H1 (cell line): ENCODE data around the gene CHMP4A. TPM values are rescaled to one million over a fixed set of nuclear protein-coding genes. Genes with fewer than 3 reads are reported as not detected.

Source experiments
- CTCF ChIA-PET: fragments of 300-600 bp; sonication (Branson Sonifier 250); formaldehyde crosslinking; loops from one replicate; lab custom pipeline; 2021; ENCODE audit not compliant: partially characterized antibody; lab: Charles Lee
- POLR2A ChIA-PET: fragments of 300-600 bp; sonication (Branson Sonifier 250); formaldehyde crosslinking; loops from one replicate; lab custom pipeline; 2021; ENCODE audit warnings: inconsistent platforms; ENCODE audit not compliant: partially characterized antibody; lab: Charles Lee
- DNase-seq, 2 experiments: peaks; one replicate each; pipeline versions ENCODE4 v3.0.0 to v3.0.0-alpha.2; 2010 to 2022; ENCODE audit warnings: low spot score in 2 of 2, low read depth in 1 of 2, mixed read lengths in 1 of 2
- FAIRE-seq: peaks from 2 replicates; lab custom pipeline; 2011; peaks lifted over from hg19 to GRCh38; lab: Jason Lieb, UNC
- H2AFZ ChIP-seq: 2 replicates; pipeline ENCODE4 v1.8.1; 2012; ENCODE audit warnings: low read length, inconsistent platforms
- H2AK5ac ChIP-seq: 2 replicates; pipeline ENCODE4 v1.6.1; 2013; ENCODE audit warnings: low read depth, low read length
- H2BK120ac ChIP-seq: replicated peaks from 2 replicates; pipeline ENCODE3; 2013; ENCODE audit warnings: low read depth, low read length, inconsistent platforms
- H2BK12ac ChIP-seq: 2 replicates; pipeline ENCODE4 v1.6.1; 2013; ENCODE audit warnings: low read depth, low read length
- H2BK15ac ChIP-seq: 2 replicates; pipeline ENCODE4 v1.6.1; 2013; ENCODE audit warnings: low read length
- H2BK20ac ChIP-seq: 2 replicates; pipeline ENCODE4 v1.6.1; 2013; ENCODE audit warnings: low read length
- H2BK5ac ChIP-seq: 2 replicates; pipeline ENCODE4 v1.6.1; 2013; ENCODE audit warnings: low read depth, low read length
- H3K14ac ChIP-seq: 2 replicates; pipeline ENCODE4 v1.6.1; 2013; ENCODE audit warnings: inconsistent platforms; ENCODE audit not compliant: insufficient read length
- H3K18ac ChIP-seq: 2 replicates; pipeline ENCODE4 v1.6.1; 2013; ENCODE audit warnings: low read length; ENCODE audit errors: extremely low read depth
- H3K23ac ChIP-seq: 2 replicates; pipeline ENCODE4 v1.6.1; 2013; ENCODE audit warnings: inconsistent platforms; ENCODE audit not compliant: insufficient read length
- H3K23me2 ChIP-seq: 2 replicates; pipeline ENCODE4 v1.6.1; 2013; ENCODE audit warnings: low read depth, low read length
- H3K27ac ChIP-seq: 2 replicates; pipeline ENCODE4 v1.6.1; 2011; ENCODE audit warnings: low read depth, low read length, inconsistent platforms
- H3K27me3 ChIP-seq, 4 experiments: replicated peaks in 1 of 4; 1 replicate in 1 of 4; 2 replicates in 3 of 4; pipeline versions ENCODE4 v1.6.1 to v1.8.1; 2011 to 2013; ENCODE audit warnings: low read length in 3 of 4, mild to moderate bottlenecking in 3 of 4, inconsistent platforms in 2 of 4, mixed read lengths in 2 of 4, moderate library complexity in 1 of 4; ENCODE audit not compliant: control insufficient read depth in 3 of 4, insufficient read depth in 3 of 4; ENCODE audit errors: extremely low read depth in 1 of 4
- H3K36me3 ChIP-seq, 4 experiments: 2 replicates each; pipeline versions ENCODE4 v1.6.1 to v1.8.1; 2011 to 2013; ENCODE audit warnings: mild to moderate bottlenecking in 4 of 4, low read length in 3 of 4, moderate library complexity in 2 of 4, control low read depth in 1 of 4, inconsistent platforms in 1 of 4; ENCODE audit not compliant: insufficient read depth in 4 of 4, control insufficient read depth in 2 of 4
- H3K4ac ChIP-seq: replicated peaks from 2 replicates; pipeline ENCODE3; 2013; ENCODE audit warnings: low read length, low read depth, mixed read lengths, inconsistent platforms; ENCODE audit not compliant: insufficient read length
- H3K4me1 ChIP-seq, 4 experiments: replicated peaks in 1 of 4; 1 replicate in 1 of 4; 2 replicates in 3 of 4; pipeline versions ENCODE4 v1.6.1 to v1.8.1; 2011 to 2013; ENCODE audit warnings: low read length in 3 of 4, inconsistent platforms in 2 of 4, mixed read lengths in 1 of 4; ENCODE audit not compliant: insufficient read depth in 4 of 4, control insufficient read depth in 3 of 4
- H3K4me2 ChIP-seq, 2 experiments: 2 replicates each; pipeline versions ENCODE4 v1.6.1 to v1.8.1; 2011 to 2013; ENCODE audit warnings: low read depth in 2 of 2, low read length in 2 of 2, control low read depth in 1 of 2, inconsistent platforms in 1 of 2, mild to moderate bottlenecking in 1 of 2; ENCODE audit not compliant: insufficient read depth in 1 of 2
- H3K4me3 ChIP-seq, 4 experiments: fragments of 200-600, 300-600 bp in 1 of 4; sonication (generic), shearing (Covaris generic), sonication (Bioruptor Twin) in 1 of 4; 2 replicates each; pipeline versions ENCODE4 v1.5.1 to v1.8.1; 2011 to 2016; ENCODE audit warnings: low read length in 4 of 4, low read depth in 3 of 4, control low read depth in 2 of 4, inconsistent platforms in 2 of 4, mild to moderate bottlenecking in 2 of 4, mixed read lengths in 1 of 4, moderate library complexity in 1 of 4; ENCODE audit not compliant: insufficient read depth in 2 of 4; ENCODE audit errors: extremely low read depth in 1 of 4
- H3K56ac ChIP-seq: replicated peaks from 2 replicates; pipeline ENCODE3; 2013; ENCODE audit warnings: low read depth, mild to moderate bottlenecking, mixed read lengths, low read length, inconsistent platforms; ENCODE audit not compliant: insufficient read length
- H3K79me1 ChIP-seq: 2 replicates; pipeline ENCODE4 v1.6.1; 2013; ENCODE audit warnings: low read depth, low read length, control low read depth
- H3K79me2 ChIP-seq, 2 experiments: 2 replicates each; pipeline versions ENCODE4 v1.6.1 to v1.8.1; 2012 to 2013; ENCODE audit warnings: low read length in 2 of 2, mild to moderate bottlenecking in 2 of 2, inconsistent platforms in 1 of 2; ENCODE audit not compliant: insufficient read depth in 2 of 2, control insufficient read depth in 1 of 2
- H3K9ac ChIP-seq, 4 experiments: replicated peaks in 1 of 4; 1 replicate in 1 of 4; 2 replicates in 3 of 4; pipeline versions ENCODE4 v1.6.1 to v1.8.1; 2011 to 2013; ENCODE audit warnings: low read depth in 3 of 4, low read length in 3 of 4, control low read depth in 2 of 4, mild to moderate bottlenecking in 2 of 4, moderate library complexity in 2 of 4, inconsistent platforms in 1 of 4; ENCODE audit errors: extremely low read depth in 1 of 4
- H3K9me3 ChIP-seq, 2 experiments: 2 replicates each; pipeline versions ENCODE4 v1.6.1 to v1.8.1; 2012 to 2013; ENCODE audit warnings: mild to moderate bottlenecking in 2 of 2, moderate library complexity in 2 of 2, control low read depth in 1 of 2, inconsistent platforms in 1 of 2, low read depth in 1 of 2, low read length in 1 of 2, mixed read lengths in 1 of 2; ENCODE audit not compliant: insufficient read depth in 2 of 2
- H4K20me1 ChIP-seq, 2 experiments: replicated peaks in 1 of 2; 2 replicates each; pipeline versions ENCODE3 to v1.8.1; 2011 to 2013; ENCODE audit warnings: inconsistent platforms in 2 of 2, low read length in 2 of 2, mild to moderate bottlenecking in 1 of 2; ENCODE audit not compliant: insufficient read depth in 2 of 2, control insufficient read depth in 1 of 2
- H4K5ac ChIP-seq: 2 replicates; pipeline ENCODE4 v1.6.1; 2013; ENCODE audit warnings: low read length, low read depth, mixed read lengths, inconsistent platforms; ENCODE audit not compliant: insufficient read length
- H4K8ac ChIP-seq: 2 replicates; pipeline ENCODE4 v1.8.0; 2013; ENCODE audit warnings: mild to moderate bottlenecking, moderate library complexity, low read length, inconsistent platforms; ENCODE audit not compliant: insufficient read depth; ENCODE audit errors: extremely low read depth
- H4K91ac ChIP-seq: replicated peaks from 2 replicates; pipeline ENCODE3; 2013; ENCODE audit warnings: low read length, mixed read lengths, inconsistent platforms; ENCODE audit not compliant: insufficient read length
- CBX8 ChIP-seq: fragments of 300-800, 300-1000 bp; sonication (generic); IDR thresholded peaks from 2 replicates; pipeline ENCODE4 v1.7.1; 2016; ENCODE audit warnings: low read depth, low read length, borderline replicate concordance
- HDAC6 ChIP-seq: IDR thresholded peaks from one replicate; pipeline ENCODE4 v1.7.1; 2012; ENCODE audit warnings: low read depth, mild to moderate bottlenecking, inconsistent platforms, low read length, moderate library complexity
- MAFK ChIP-seq: IDR thresholded peaks from 2 replicates; pipeline ENCODE4 v1.6.1; 2012; ENCODE audit warnings: low read depth, mild to moderate bottlenecking, improper control_type of control experiment, low read length
- SIN3A ChIP-seq, 2 experiments: IDR thresholded peaks in 1 of 2; conservative IDR thresholded peaks in 1 of 2; 2 replicates each; pipeline ENCODE4 v1.6.1; 2011 to 2012; ENCODE audit warnings: low read length in 2 of 2, improper control_type of control experiment in 1 of 2, low read depth in 1 of 2, mild to moderate bottlenecking in 1 of 2
- WGBS, 2 experiments: shearing (Covaris generic) in 1 of 2; methylation state at CpG; one replicate each; pipeline versions ENCODE4 v1.1.6 to v1.1.7; 2013 to 2015; ENCODE audit warnings: low lambda C conversion rate in 2 of 2, mixed read lengths in 2 of 2, inconsistent platforms in 1 of 2, low coverage in 1 of 2, missing lambda C conversion rate in 1 of 2; ENCODE audit not compliant: insufficient replicate concordance in 2 of 2, insufficient coverage in 1 of 2, insufficient read length in 1 of 2; ENCODE audit errors: extremely low coverage in 1 of 2, missing lambda C conversion rate in 1 of 2; 5-methylcytosine and 5-hydroxymethylcytosine counted together
- polyA plus RNA-seq, 7 experiments: library from polyadenylated mRNA; depleted of rRNA in 3 of 7; stranded (reverse) in 5 of 7; unstranded in 2 of 7; fragments of >200 nt in 5 of 7; fragments of 200-250 nt in 2 of 7; gene quantifications; 1 replicate in 5 of 7; 2 replicates in 1 of 7; 4 replicates in 1 of 7; pipeline versions ENCODE4 v1.2.1 to v1.2.3, GENCODE V29; 2011 to 2013; ENCODE audit warnings: missing spikeins in 2 of 7, mixed read lengths in 2 of 7
- total RNA-seq: library from RNA; stranded (reverse); fragmentation: NEBNext Ultra II Directional; extraction: Animal tissue kit (Norgen Biotek cat#: 25700); gene quantifications from 2 replicates; pipeline ENCODE4 v1.2.1, GENCODE V29; 2021

CHMP4A gene
- total and polyA plus RNA-seq, 2 of the 8 experiments (the other 6 are each of a cell fraction or from before 2014, with no cell fraction given): 32.9 to 37.6 TPM

DNA sequence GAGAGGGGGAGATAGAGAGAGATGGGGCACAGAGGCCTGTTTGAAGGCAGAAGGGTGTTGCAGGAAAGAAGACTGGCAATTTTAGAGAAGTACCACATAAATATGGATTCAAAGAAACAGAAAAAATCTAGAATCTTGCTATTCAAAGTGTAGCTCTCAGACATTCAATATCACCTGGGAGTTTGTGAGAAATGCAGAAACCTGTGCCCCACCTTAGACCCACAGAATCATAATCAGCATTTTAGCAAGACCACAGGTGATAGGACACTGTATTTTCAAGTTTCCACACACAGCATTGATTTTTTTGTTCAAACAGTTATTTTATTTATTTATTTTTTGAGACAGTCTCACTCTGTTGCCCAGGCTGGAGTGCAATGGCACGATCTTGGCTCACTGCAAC lies 15.6 kb upstream of the CHMP4A start:
- no peak for DNase-seq
- ChIA-PET POLR2A (interaction anchor here (0.9 to 2.0 kb wide), 5 partner anchors 13 to 50 kb away, joined by 3 to 8 read pairs (median 4); partner anchors contain the start of genes CHMP4A and MDP1), CTCF (interaction anchor here (0.6 to 2.7 kb wide), 7 partner anchors 12 to 171 kb away, joined by 3 to 17 read pairs (median 4); partner anchors contain the start of genes MDP1 and TINF2)
- Histone ChIP-seq H3K14ac (no peak overlapping the region), H3K79me2 (peaks cover 3 to 70% of the 10 kb centered on the region in 2 experiments; a peak in 2 of 4 replicates), H3K27ac (no peak overlapping the region), H3K4ac (no peak overlapping the region), H3K36me3 (peaks cover 0 to 8% (median 0%) of the 10 kb centered on the region in 4 experiments; a peak in 1 of 8 replicates), H3K4me2 (no peak overlapping the region), H2BK5ac (no peak overlapping the region), H2BK120ac (no peak overlapping the region)
- WGBS, 2 experiments: 33% methylated on average over 1 of the region's 1 CpG; no CpG with 5 or more reads in 1 of the 2 experiments
- TF ChIP-seq CBX8: no peak
- TF ChIP-seq HDAC6: no peak
- no peak for TF ChIP-seq SIN3A (conservative IDR thresholded peaks at IDR 0.05 in 1 of 2, IDR thresholded peaks at IDR 0.05 in 1 of 2; ENCODE audit: low read depth in 1 of 2, low read length in 2 of 2)
- TF ChIP-seq MAFK: no peak
- TF ChIP-seq, all 59 proteins: peak for 0
- Histone ChIP-seq H4K91ac (no peak overlapping the region), H3K56ac (no peak overlapping the region), H3K9me3 (no peaks in the 10 kb centered on the region), H3K23me2 (peaks cover 11% of the 10 kb centered on the region), H4K5ac (no peak overlapping the region), H2AK5ac (no peak overlapping the region), H4K8ac (no peak overlapping the region), H2BK12ac (no peak overlapping the region), H3K9ac (no peak overlapping the region), H2BK20ac (no peak overlapping the region), H2BK15ac (no peak overlapping the region), H3K23ac (no peak overlapping the region), H4K20me1 (peaks cover 2% of the 10 kb centered on the region in 2 experiments), H2AFZ (no peak overlapping the region), H3K4me3 (no peak overlapping the region), H3K79me1 (no peaks in the 10 kb centered on the region; the same call in 1 of the 2 replicates), H3K27me3 (no peaks in the 10 kb centered on the region), H3K4me1 (peaks cover 2 to 14% (median 4%) of the 10 kb centered on the region in 4 experiments; a peak in 5 of 7 replicates), H3K18ac (no peak overlapping the region)
- no peak for FAIRE-seq
